Measurements from ENCODE around the gene VEGFD.
A peak's percentile ranks its signal among the peaks of the same experiment; 100 is the strongest.

Gene VEGFD

GRCh38 chrX:15384304-15384703 lies at the start of gene VEGFD:
TSS of gene VEGFD (minus strand) at chrX:15384413. CDS start at chrX:15383946, 467 bp downstream.
- no peak for DNase-seq

GRCh38 chrX:15430584-15430983 lies 46.4 kb upstream of the VEGFD start:
- no peak for DNase-seq

DNA sequence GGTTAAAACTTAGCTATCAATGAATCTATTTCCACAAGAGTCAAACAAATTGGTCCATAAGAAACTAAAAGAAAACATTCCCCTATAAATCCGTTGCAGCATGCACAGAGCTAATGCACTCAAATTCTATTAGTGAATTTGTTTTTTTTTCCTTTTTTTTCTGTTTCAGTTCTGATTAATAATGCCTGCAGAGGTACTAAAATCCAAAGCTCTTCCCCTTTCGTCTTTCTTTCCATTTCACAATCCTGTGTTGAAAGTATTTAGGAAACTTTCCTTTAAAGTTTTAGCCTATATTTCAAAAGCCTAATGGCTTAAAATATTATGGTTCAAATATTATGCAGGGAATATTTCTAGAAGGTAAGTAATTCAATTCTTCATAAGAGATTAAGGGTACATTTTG lies 45.9 kb upstream of the VEGFD start:
- DNase-seq, result no peak

DNA sequence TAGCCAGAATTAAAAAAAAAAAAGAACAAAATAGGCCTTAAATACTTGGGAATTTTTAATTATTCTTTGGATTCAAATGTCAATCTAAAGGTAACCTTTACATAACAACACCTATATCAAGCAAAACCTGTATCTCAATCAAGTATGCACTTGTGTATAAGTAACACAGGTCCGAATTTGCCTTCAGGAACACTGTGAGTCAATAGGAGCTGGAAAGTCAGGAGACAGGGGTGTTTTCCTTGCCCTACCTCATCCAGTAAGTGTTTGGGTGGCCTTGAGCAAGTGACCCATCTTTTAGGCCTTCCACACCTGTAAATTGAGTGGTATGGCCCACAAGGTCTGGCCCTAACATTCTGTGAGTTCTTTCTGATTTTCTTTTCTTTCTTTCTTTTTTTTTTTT lies 40.8 kb upstream of the VEGFD start:
- DNase-seq, result no peak

GRCh38 chrX:15418707-15419181 lies 34.5 kb upstream of the VEGFD start:
- DNase-seq, result no peak

GRCh38 chrX:15418041-15418706 lies 34.0 kb upstream of the VEGFD start:
- no peak for DNase-seq

- DNase-seq, result no peak
Observed at GRCh38 chrX:15416133-15416993, 32.1 kb upstream of the VEGFD start.

- no peak for DNase-seq
Observed at GRCh38 chrX:15413101-15413500, 28.9 kb upstream of the VEGFD start.

DNA sequence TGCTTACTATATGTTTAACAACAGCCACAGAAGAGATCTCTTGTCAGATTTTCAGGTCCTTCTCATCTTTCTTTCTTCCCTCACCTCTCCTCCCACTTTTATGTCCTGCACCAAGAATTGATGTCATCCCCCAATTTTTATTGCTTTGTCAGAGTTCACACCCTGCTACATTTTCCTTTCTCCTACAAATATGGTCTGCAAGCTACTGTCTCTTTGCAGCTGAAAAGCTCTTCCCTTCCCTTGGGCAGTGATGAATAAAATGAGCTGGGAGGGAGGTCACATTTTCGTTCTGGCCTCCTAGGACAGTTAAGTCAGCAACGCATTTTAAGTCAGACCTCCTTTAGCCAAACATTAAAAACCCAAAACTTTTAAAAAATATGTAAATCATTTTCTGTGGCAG lies 26.7 kb upstream of the VEGFD start:
- no peak for DNase-seq

DNA sequence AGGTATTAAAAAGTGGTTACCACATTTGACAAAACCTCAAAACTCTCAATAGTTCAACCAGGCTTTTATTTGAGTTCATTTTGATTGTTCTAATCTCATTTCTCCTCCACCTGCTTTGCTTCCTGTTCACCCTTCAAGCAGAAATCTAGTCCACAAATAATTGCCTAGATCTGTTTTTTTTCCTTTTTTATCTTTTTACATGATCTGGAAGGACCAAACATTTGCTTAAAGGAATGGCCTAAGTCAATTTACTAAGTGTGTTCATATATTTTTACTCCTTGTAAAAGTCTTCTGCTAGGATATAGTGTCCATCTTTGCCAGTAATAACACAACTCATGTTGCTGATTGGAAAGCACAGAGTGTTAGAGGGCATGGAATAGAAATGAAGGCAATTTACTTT lies 26.2 kb upstream of the VEGFD start:
- DNase-seq, result no peak

DNA sequence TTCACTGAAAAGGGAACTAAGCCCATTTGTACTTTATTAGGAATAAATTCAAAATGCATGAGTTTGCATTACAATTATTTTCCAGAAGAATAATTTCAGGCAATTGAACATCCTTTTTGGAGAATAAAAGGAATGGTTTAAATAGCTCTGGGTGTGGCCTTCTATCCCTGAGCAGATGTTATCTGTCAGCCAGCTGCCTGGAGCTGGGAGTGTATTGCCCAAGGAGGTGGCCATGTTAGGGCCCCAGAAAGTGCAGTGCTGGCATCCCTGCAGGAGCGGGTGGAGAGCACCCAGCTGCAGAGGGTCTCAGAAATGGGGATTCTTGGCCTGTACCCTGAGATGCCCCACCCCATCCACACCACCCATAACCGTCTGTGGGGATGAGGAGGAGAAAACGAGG lies 21.6 kb upstream of the VEGFD start:
- no peak for DNase-seq

- DNase-seq, result no peak
Observed at GRCh38 chrX:15404401-15405096, 20.3 kb upstream of the VEGFD start.

- no peak for DNase-seq
Observed at GRCh38 chrX:15401378-15401777, 17.2 kb upstream of the VEGFD start.

DNA sequence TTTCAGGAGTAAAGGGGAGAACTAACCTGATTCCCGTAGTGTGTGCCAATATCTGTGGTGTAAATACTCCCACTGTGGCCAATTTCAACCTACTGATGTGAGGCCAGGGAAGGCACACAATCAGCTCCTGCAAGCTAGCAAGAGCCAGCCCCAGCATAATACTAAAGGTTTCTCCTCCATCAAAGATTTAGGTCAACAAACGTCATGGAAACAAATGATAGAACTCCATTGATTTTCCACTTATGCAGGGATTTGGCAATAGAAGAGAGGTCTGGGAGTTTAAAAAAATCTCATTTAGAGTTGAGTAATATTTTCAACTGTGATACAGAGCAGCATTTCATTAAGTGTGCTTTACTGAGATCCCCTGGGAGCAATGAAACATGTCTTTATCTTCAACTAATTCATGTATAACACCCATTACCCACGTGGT lies 15.8 kb upstream of the VEGFD start:
- DNase-seq, result no peak

DNA sequence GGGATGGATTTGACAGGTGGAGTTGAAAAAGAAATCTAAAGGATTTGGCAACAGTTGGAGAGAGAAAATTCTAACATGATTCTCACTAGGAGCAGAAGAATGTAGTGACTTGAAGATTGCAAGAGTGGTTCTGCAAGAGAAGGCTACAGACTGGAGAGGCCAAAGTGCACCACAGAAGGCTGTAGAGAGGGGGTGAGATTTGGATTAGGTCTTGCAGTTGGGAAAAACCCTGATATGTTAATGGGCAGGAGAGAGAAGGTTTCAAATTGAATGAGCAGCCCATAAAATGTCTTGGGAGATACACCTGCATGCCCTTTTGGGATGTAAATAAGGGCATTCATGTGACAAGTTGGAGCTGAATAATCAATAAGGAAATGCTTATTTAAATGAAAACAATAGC lies 14.7 kb upstream of the VEGFD start:
- DNase-seq, result no peak

DNA sequence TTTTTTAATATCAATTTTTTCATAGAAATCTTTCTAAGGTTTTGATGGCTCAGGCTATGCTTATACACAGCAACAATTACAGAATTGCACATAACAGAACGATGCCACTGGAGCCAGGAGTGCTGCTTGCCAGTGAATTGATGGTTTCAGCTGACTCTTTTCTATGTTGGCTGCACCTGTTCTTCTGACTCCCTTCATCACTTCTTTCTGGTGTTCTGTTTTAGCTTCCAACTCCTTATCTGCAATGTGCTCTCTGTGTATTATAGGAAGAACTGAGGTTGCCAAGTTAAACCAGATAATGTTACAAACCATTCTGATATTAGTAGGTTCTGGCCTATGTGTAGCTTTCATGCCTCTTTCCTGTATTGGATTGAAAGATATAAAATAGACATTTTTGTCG lies 11.6 kb upstream of the VEGFD start:
- DNase-seq, result no peak

- DNase-seq, result no peak
Observed at GRCh38 chrX:15391850-15392249, 7.6 kb upstream of the VEGFD start.

DNA sequence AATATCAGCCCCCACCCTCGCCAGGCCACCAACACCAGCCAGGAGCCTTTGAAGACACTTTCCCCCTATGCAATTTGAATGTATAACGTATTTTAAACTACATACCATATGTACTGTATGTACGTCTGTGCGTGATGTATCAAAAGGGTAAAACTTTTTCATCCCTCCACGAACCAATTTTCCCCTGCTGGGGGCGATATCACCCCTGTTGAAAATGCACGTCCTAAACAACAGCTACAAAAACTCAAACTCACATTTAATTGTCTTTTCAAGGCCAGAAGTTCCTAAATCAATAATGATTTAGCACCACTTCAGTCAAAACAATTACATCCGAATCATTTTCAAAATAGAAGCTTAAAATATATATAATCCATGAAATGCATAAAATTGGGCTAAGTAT lies 1.4 kb downstream of the VEGFD start:
- DNase-seq, result no peak

DNA sequence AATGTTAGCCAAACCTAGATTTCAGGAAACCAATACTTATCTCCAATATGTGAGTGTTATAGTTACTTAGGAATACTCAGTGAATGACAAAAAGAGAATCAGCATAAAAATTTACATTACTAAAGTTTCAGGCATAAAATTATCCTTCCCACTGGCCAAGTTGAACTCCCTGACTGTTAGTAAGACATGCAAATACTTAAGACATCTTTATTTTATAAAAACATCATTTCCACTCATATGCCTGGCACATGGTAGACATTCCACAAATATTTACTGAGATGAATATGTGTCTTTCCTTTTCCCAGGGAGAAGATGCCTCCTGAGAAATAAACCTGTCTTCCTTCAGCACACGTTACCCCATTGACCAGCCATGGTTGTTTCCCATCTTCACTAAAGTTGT lies 7.3 kb downstream of the VEGFD start:
- DNase-seq, result no peak

DNA sequence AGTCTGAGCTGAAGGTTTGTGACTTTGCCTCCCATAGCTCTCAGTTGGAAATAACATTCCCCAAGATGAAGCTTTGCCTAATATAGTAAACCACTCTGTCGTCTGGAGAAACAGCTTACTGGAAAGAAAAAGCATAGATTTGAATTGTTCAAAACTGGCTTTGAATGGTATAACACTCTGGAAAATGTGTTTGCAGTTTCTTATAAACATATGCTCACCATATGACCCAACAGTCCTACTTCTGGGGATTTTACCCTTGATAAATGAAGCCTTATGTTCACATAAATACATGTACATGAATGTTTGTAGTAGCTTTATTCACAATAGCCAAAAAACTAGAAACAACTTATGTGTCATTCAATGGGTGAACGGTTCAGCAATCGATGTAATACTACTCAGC lies 10.2 kb downstream of the VEGFD start:
- no peak for DNase-seq

DNA sequence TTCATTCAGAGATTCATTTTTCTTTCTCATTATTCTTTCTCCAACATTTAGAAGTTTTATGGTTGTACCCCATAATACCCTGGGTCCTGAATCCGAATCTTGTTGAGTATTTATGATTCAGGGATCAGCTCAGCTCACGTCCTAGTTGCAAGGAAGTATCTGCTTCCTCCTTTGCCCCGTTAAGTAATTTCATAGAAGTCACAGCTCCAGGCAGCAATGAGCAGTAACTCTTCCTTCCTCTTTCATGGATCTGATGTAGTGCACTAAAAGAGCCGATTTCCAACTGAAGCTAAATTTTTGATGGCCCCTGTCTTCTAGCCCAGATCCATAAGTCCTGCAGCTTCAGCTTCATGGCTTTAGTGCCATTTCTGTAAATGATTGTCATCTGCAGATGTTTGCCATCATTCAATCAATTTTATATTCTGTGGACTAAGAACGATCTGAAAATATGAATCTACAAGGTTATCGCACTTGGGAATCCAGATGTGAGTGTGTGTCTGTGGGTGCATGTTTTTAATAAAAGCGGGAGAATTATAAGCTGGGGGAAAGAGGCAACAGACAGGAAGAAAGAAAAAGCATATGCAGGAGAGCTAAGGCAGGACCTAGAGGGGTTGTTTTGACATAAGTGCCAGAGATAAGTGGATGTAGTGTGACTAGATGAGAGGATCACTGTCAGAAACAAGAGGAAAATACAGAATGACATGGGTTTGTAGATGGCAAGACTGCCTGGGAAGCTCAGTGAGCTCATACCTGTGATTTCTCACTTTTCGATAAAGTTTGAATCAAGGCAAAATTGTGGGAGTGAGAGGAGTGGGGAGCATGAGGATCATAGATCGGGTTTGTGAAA lies 17.5 kb downstream of the VEGFD start:
- peak; percentile 5 for DNase-seq

GRCh38 chrX:15359701-15360100 lies 24.5 kb downstream of the VEGFD start:
- no peak for DNase-seq

DNA sequence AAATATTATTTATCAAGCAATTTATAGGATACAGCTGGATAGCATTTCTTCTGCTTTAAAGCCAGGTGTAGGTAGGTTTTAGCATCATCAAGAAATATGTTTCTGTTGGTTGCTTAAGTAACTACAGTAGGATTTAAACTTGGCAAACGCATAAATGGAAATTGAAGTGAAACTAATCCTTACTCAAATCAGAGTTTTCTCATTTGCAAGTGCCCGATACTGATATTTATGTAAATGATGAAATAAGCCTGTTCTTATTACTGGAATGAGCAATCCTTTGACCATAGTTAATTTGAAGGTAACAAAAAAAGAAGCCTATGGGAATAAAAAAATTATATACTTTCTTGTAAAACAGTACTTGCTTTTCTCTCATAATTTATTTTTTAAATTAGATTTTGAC lies 25.7 kb downstream of the VEGFD start:
- DNase-seq, result no peak

All from CD4-positive, alpha-beta T cell treated with Interferon gamma for 1 hour (primary cell).